KMS-11 (cell line): ENCODE data around the gene NPHS1.

ENCODE experiments used
- H2AFZ ChIP-seq: fragments of 200-600 bp; sonication (generic); 2 replicates; pipeline ENCODE4 v1.6.1; 2016; ENCODE audit warnings: antibody characterized with exemption, mixed run types, low read depth
- H3K27ac ChIP-seq: fragments of 200-600 bp; sonication (generic); 2 replicates; pipeline ENCODE4 v1.6.1; 2016; ENCODE audit warnings: mild to moderate bottlenecking, mixed run types
- H3K27me3 ChIP-seq: fragments of 200-600 bp; sonication (generic); 2 replicates; pipeline ENCODE4 v1.6.1; 2017; ENCODE audit warnings: mild to moderate bottlenecking, low read depth, mixed run types, moderate library complexity; ENCODE audit not compliant: insufficient read depth
- H3K36me3 ChIP-seq: fragments of 200-600 bp; sonication (generic); 2 replicates; pipeline ENCODE4 v1.6.1; 2017; ENCODE audit warnings: mild to moderate bottlenecking, mixed run types; ENCODE audit not compliant: insufficient read depth
- H3K4me1 ChIP-seq: fragments of 200-600 bp; sonication (generic); 2 replicates; pipeline ENCODE4 v1.6.1; 2016; ENCODE audit warnings: mild to moderate bottlenecking, low read depth, mixed run types; ENCODE audit not compliant: poor library complexity, severe bottlenecking
- H3K4me2 ChIP-seq: fragments of 200-600 bp; sonication (generic); 2 replicates; pipeline ENCODE4 v1.7.0; 2016; ENCODE audit warnings: mild to moderate bottlenecking, mixed run types
- H3K4me3 ChIP-seq: fragments of 200-600 bp; sonication (generic); IDR thresholded peaks from 2 replicates; pipeline ENCODE4 v1.6.1; 2017; ENCODE audit warnings: low read depth, low read length, mixed read lengths; ENCODE audit not compliant: insufficient read depth
- H3K79me2 ChIP-seq: fragments of 200-600 bp; sonication (generic); 2 replicates; pipeline ENCODE4 v1.6.1; 2016; ENCODE audit warnings: low read depth, mixed run types; ENCODE audit not compliant: insufficient read depth
- H3K9ac ChIP-seq: fragments of 200-600 bp; sonication (generic); 2 replicates; pipeline ENCODE4 v1.6.1; 2016; ENCODE audit warnings: mild to moderate bottlenecking, mixed run types
- H4K20me1 ChIP-seq: fragments of 200-600 bp; sonication (generic); 2 replicates; pipeline ENCODE4 v1.6.1; 2016; ENCODE audit warnings: mild to moderate bottlenecking, mixed run types; ENCODE audit not compliant: insufficient read depth
- CTCF ChIP-seq: fragments of 200-600 bp; sonication (generic); conservative IDR thresholded peaks from 2 replicates; pipeline ENCODE4 v1.6.1; 2017; ENCODE audit warnings: low read depth, mild to moderate bottlenecking, antibody characterized with exemption, low read length, moderate library complexity, mixed read lengths

The NPHS1 gene

GRCh38 chr19:35828692-35829301 is 23.5 kb downstream of the NPHS1 start:
- no peak for TF ChIP-seq CTCF
- Histone ChIP-seq H3K4me3 (no peak overlapping the region), H3K36me3 (no peaks in the 10 kb centered on the region), H3K4me2 (no peak overlapping the region), H3K27ac (no peak overlapping the region), H3K27me3 (peaks cover 77% of the 10 kb centered on the region), H3K4me1 (no peaks in the 10 kb centered on the region), H3K79me2 (no peaks in the 10 kb centered on the region), H3K9ac (no peak overlapping the region), H4K20me1 (no peaks in the 10 kb centered on the region), H2AFZ (no peak overlapping the region)

- Histone ChIP-seq H3K9ac (no peak overlapping the region), H3K36me3 (no peaks in the 10 kb centered on the region), H3K4me1 (no peaks in the 10 kb centered on the region), H3K4me3 (no peak overlapping the region), H4K20me1 (no peaks in the 10 kb centered on the region), H3K4me2 (no peak overlapping the region), H3K27ac (no peak overlapping the region), H3K79me2 (no peaks in the 10 kb centered on the region), H3K27me3 (peaks cover 55% of the 10 kb centered on the region), H2AFZ (no peak overlapping the region)
- TF ChIP-seq CTCF, result no peak
Observed at GRCh38 chr19:35824150-35824549, 28.2 kb downstream of the NPHS1 start.

- Histone ChIP-seq H3K27me3 (peaks cover 47% of the 10 kb centered on the region), H3K4me1 (no peaks in the 10 kb centered on the region), H3K4me3 (no peak overlapping the region), H3K9ac (no peak overlapping the region), H3K27ac (no peak overlapping the region), H3K79me2 (no peaks in the 10 kb centered on the region), H4K20me1 (no peaks in the 10 kb centered on the region), H3K36me3 (no peaks in the 10 kb centered on the region), H3K4me2 (no peak overlapping the region), H2AFZ (no peak overlapping the region)
- no peak for TF ChIP-seq CTCF
Observed at GRCh38 chr19:35822579-35822978, 29.7 kb downstream of the NPHS1 start.

- no peak for TF ChIP-seq CTCF
- Histone ChIP-seq H3K27me3 (peaks cover 40% of the 10 kb centered on the region), H3K4me3 (no peak overlapping the region), H3K36me3 (no peaks in the 10 kb centered on the region), H3K4me2 (no peak overlapping the region), H2AFZ (no peak overlapping the region), H3K4me1 (no peaks in the 10 kb centered on the region), H4K20me1 (no peaks in the 10 kb centered on the region), H3K79me2 (no peaks in the 10 kb centered on the region), H3K9ac (no peak overlapping the region), H3K27ac (no peak overlapping the region)
Observed at GRCh38 chr19:35818445-35818844, 33.9 kb downstream of the NPHS1 start.
